WERI-Rb-1 (cell line): Measurements from ENCODE around the gene HOXC11.

Experiments
- DNase-seq: peaks from one replicate; pipeline ENCODE4 v3.0.0-alpha.2; 2020
- H3K27ac ChIP-seq: fragments of 250-450 bp; sonication (Bioruptor Pico); 2 replicates; pipeline ENCODE4 v1.5.1; 2020; ENCODE audit warnings: mild to moderate bottlenecking, moderate library complexity
- H3K27me3 ChIP-seq: fragments of 250-450 bp; sonication (Bioruptor Pico); 2 replicates; pipeline ENCODE4 v1.5.1; 2021; ENCODE audit warnings: mild to moderate bottlenecking, low read depth, moderate library complexity; ENCODE audit not compliant: insufficient read depth, severe bottlenecking
- H3K36me3 ChIP-seq: fragments of 250-450 bp; sonication (Bioruptor Pico); 2 replicates; pipeline ENCODE4 v1.5.1; 2020; ENCODE audit warnings: mild to moderate bottlenecking, moderate library complexity
- H3K4me3 ChIP-seq: 2 replicates; pipeline ENCODE4 v1.5.1; 2011; ENCODE audit warnings: low read depth, mild to moderate bottlenecking, control low read depth, low read length
- H3K9me3 ChIP-seq: fragments of 250-450 bp; sonication (Bioruptor Pico); 2 replicates; pipeline ENCODE4 v1.5.1; 2021; ENCODE audit warnings: mild to moderate bottlenecking, moderate library complexity; ENCODE audit not compliant: severe bottlenecking
- CTCF ChIP-seq: IDR thresholded peaks from 2 replicates; pipeline ENCODE4 v1.5.1; 2011; ENCODE audit warnings: low read depth, mild to moderate bottlenecking, control low read depth, inconsistent platforms, low read length

The HOXC11 gene

GRCh38 chr12:54008260-54008552, 35.3 kb downstream of the HOXC11 start:
- no peaks in the 10 kb centered on the region for H3K9me3 ChIP-seq
- DNase-seq, result no peak
- H3K27me3 ChIP-seq, result no peaks in the 10 kb centered on the region
- no peaks in the 10 kb centered on the region for H3K36me3 ChIP-seq
- peak overlapping the region; percentile 47 for H3K27ac ChIP-seq
- no peak for TF ChIP-seq CTCF
- H3K4me3 ChIP-seq, result peak overlapping the region; percentile 11

GRCh38 chr12:54009171-54010052, 36.5 kb downstream of the HOXC11 start:
- no peak for DNase-seq
- H3K9me3 ChIP-seq, result no peaks in the 10 kb centered on the region
- H3K27me3 ChIP-seq, result no peaks in the 10 kb centered on the region
- H3K4me3 ChIP-seq, result peak overlapping the region; percentile 82
- TF ChIP-seq CTCF, result no peak
- no peaks in the 10 kb centered on the region for H3K36me3 ChIP-seq
- peak overlapping the region; percentile 92 for H3K27ac ChIP-seq

- Histone ChIP-seq H3K4me3 (peak overlapping the region; percentile 82), H3K36me3 (no peaks in the 10 kb centered on the region), H3K27me3 (no peaks in the 10 kb centered on the region), H3K27ac (peak overlapping the region; percentile 92), H3K9me3 (no peaks in the 10 kb centered on the region)
- TF ChIP-seq CTCF, result no peak
- no peak for DNase-seq
Observed at GRCh38 chr12:54010053-54010971, 37.4 kb downstream of the HOXC11 start.

GRCh38 chr12:54010972-54011664, 38.2 kb downstream of the HOXC11 start:
- Histone ChIP-seq H3K4me3 (peak overlapping the region; percentile 82), H3K27me3 (no peaks in the 10 kb centered on the region)
- no peak for TF ChIP-seq CTCF

GRCh38 chr12:54011665-54012532, 39.0 kb downstream of the HOXC11 start:
- no peak for TF ChIP-seq CTCF
- Histone ChIP-seq H3K9me3 (no peaks in the 10 kb centered on the region), H3K27me3 (no peaks in the 10 kb centered on the region), H3K36me3 (no peaks in the 10 kb centered on the region), H3K4me3 (peak overlapping the region; percentile 82), H3K27ac (peak overlapping the region; percentile 92)
- no peak for DNase-seq

More at GRCh38 chr12:54010972-54011664, 38.2 kb downstream of the HOXC11 start:
- Histone ChIP-seq H3K36me3 (no peaks in the 10 kb centered on the region), H3K9me3 (no peaks in the 10 kb centered on the region), H3K27ac (peak overlapping the region; percentile 92)
- no peak for DNase-seq
